SU-DHL-6 (cell line): ENCODE data around the gene P3H2.

Experiments
- H2AFZ ChIP-seq: fragments of 200-600 bp; sonication (generic); 2 replicates; pipeline ENCODE4 v1.6.1; 2014; ENCODE audit warnings: low read depth, mild to moderate bottlenecking, moderate library complexity, mixed read lengths, antibody characterized with exemption, low read length; ENCODE audit not compliant: severe bottlenecking
- H3F3A ChIP-seq: fragments of 200-600 bp; shearing (Covaris generic); 2 replicates; pipeline ENCODE4 v1.6.0; 2016; ENCODE audit warnings: antibody characterized with exemption, mild to moderate bottlenecking; ENCODE audit not compliant: insufficient read depth
- H3K27ac ChIP-seq: fragments of 200-600 bp; sonication (generic); 2 replicates; pipeline ENCODE4 v1.5.1; 2016; ENCODE audit warnings: low read depth, mild to moderate bottlenecking, low read length, moderate library complexity, mixed read lengths
- H3K27me3 ChIP-seq: fragments of 200-600 bp; sonication (generic), shearing (Covaris generic); 2 replicates; pipeline ENCODE4 v1.6.0; 2014; ENCODE audit warnings: mild to moderate bottlenecking, low read length
- H3K36me3 ChIP-seq: fragments of 200-600 bp; sonication (generic); 2 replicates; pipeline ENCODE4 v1.6.1; 2014; ENCODE audit warnings: mild to moderate bottlenecking, low read length, mixed read lengths
- H3K4me2 ChIP-seq: fragments of 300-600, 200-600 bp; shearing (Covaris generic), sonication (generic); 2 replicates; pipeline ENCODE4 v1.6.0; 2014; ENCODE audit warnings: low read length, low read depth, mild to moderate bottlenecking; ENCODE audit not compliant: poor library complexity, severe bottlenecking
- H3K4me3 ChIP-seq: fragments of 200-600 bp; sonication (generic); 2 replicates; pipeline ENCODE4 v1.5.1; 2014; ENCODE audit warnings: antibody characterized with exemption, low read length, mild to moderate bottlenecking, mixed read lengths; ENCODE audit not compliant: insufficient read depth, poor library complexity, severe bottlenecking
- H3K79me2 ChIP-seq: fragments of 200-600 bp; sonication (generic); 2 replicates; pipeline ENCODE4 v1.6.1; 2014; ENCODE audit warnings: mild to moderate bottlenecking, low read length, moderate library complexity; ENCODE audit not compliant: insufficient read depth
- H3K9ac ChIP-seq: fragments of 200-600 bp; sonication (generic); 2 replicates; pipeline ENCODE4 v1.7.0; 2014; ENCODE audit warnings: mild to moderate bottlenecking, low read length
- H3K9me2 ChIP-seq: fragments of 200-600 bp; sonication (generic); replicated peaks from 2 replicates; pipeline ENCODE4 v1.6.1; 2014; ENCODE audit warnings: low read length; ENCODE audit not compliant: insufficient read depth
- H3K9me3 ChIP-seq: fragments of 200-600 bp; sonication (generic); 2 replicates; pipeline ENCODE4 v1.6.1; 2014; ENCODE audit warnings: low read length, mixed read lengths; ENCODE audit not compliant: insufficient read depth
- H4K20me1 ChIP-seq: fragments of 200-600 bp; sonication (generic); 2 replicates; pipeline ENCODE4 v1.6.1; 2014; ENCODE audit warnings: low read depth, mild to moderate bottlenecking, antibody characterized with exemption, low read length, moderate library complexity, mixed read lengths
- EZH2phosphoT487 ChIP-seq: fragments of 200-600 bp; sonication (generic), shearing (Covaris generic); conservative IDR thresholded peaks from 2 replicates; pipeline ENCODE4 v1.6.1; 2018; ENCODE audit warnings: mild to moderate bottlenecking, antibody characterized with exemption, low read length, moderate library complexity, mixed read lengths
- TF ChIP-seq, protein P1 (sequence below): fragments of 200-600 bp; sonication (generic); IDR thresholded peaks from one replicate; pipeline ENCODE4 v1.5.1; 2017; ENCODE audit warnings: antibody characterized with exemption, mild to moderate bottlenecking, low read length, moderate library complexity; ENCODE audit not compliant: insufficient read depth, poor library complexity, severe bottlenecking

P3H2 gene

DNA sequence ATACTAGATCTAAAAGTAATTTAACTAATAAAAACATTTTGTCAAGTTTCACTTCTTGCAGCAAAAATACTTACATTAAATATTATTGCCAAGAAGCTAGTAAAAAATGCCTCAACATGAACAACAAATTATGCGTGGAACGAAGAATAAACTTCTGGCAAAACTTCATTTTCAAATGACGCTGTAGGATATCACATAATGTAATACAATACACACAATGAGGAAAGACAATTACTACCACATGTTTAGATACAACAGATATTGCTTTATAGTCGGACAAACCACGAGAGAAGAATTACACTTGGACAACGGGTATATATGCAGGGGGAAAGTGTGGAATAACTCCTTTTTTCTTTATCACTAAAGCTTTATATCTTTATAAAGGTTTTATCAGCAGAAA lies 21.6 kb downstream of the P3H2 start:
- Histone ChIP-seq H3K27me3 (peaks cover 2% of the 10 kb centered on the region; the same call in 1 of the 2 replicates), H3F3A (no peaks in the 10 kb centered on the region), H3K36me3 (no peaks in the 10 kb centered on the region), H4K20me1 (no peaks in the 10 kb centered on the region), H3K9ac (no peak overlapping the region), H3K27ac (no peak overlapping the region), H3K9me2 (no peaks in the 10 kb centered on the region), H3K79me2 (no peaks in the 10 kb centered on the region), H2AFZ (no peak overlapping the region), H3K4me2 (no peak overlapping the region), H3K9me3 (no peaks in the 10 kb centered on the region), H3K4me3 (no peak overlapping the region)
- no peak for TF ChIP-seq EZH2phosphoT487
- TF ChIP-seq, protein P1, sequence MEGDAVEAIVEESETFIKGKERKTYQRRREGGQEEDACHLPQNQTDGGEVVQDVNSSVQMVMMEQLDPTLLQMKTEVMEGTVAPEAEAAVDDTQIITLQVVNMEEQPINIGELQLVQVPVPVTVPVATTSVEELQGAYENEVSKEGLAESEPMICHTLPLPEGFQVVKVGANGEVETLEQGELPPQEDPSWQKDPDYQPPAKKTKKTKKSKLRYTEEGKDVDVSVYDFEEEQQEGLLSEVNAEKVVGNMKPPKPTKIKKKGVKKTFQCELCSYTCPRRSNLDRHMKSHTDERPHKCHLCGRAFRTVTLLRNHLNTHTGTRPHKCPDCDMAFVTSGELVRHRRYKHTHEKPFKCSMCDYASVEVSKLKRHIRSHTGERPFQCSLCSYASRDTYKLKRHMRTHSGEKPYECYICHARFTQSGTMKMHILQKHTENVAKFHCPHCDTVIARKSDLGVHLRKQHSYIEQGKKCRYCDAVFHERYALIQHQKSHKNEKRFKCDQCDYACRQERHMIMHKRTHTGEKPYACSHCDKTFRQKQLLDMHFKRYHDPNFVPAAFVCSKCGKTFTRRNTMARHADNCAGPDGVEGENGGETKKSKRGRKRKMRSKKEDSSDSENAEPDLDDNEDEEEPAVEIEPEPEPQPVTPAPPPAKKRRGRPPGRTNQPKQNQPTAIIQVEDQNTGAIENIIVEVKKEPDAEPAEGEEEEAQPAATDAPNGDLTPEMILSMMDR = no peak

DNA sequence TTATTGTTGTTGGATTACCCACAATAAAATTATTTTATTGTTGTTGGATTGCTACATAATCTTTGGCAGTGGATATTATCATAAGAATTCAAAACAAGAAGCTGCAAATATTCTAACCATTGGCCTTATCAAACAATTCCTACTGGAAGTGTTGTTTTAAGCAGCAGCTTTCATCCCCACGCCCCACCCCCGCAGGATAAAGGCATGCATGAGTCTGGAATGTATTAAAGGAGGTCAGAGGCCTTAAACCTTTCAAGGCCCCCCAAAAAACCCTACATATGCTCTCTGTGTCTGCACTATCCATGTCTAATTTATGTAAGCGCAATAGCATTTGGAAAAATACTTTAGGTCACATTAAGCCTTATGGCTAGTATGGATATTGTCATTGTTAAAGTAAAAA lies 23.1 kb downstream of the P3H2 start:
- Histone ChIP-seq H3K4me3 (no peak overlapping the region), H3K27me3 (peaks cover 2% of the 10 kb centered on the region; the same call in 1 of the 2 replicates), H3F3A (no peaks in the 10 kb centered on the region), H4K20me1 (no peaks in the 10 kb centered on the region), H3K36me3 (no peaks in the 10 kb centered on the region), H3K27ac (no peak overlapping the region), H2AFZ (no peak overlapping the region), H3K79me2 (no peaks in the 10 kb centered on the region), H3K4me2 (no peak overlapping the region), H3K9ac (no peak overlapping the region), H3K9me2 (no peaks in the 10 kb centered on the region), H3K9me3 (no peaks in the 10 kb centered on the region)
- TF ChIP-seq, protein P1 = no peak
- no peak for TF ChIP-seq EZH2phosphoT487

DNA sequence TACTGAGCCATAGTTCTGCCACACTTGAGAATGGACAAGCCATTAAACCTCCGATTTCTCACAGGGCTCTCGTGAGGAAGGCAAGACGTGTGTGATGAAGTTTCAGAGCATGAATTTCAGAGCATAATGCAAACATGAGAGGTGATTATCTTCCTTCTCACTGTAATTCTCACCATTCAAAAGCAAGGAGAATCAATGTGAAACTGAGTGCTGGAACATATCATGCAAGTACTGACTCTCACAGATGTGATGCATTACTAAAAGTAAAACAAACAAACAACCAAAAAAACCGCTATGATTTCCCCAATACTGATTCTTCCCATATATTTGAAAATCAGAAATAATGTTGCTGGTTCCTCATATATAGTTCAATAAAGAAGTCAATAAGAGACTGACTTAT lies 23.7 kb downstream of the P3H2 start:
- peaks cover 2% of the 10 kb centered on the region; the same call in 1 of the 2 replicates for H3K27me3 ChIP-seq
- TF ChIP-seq EZH2phosphoT487 = no peak
- TF ChIP-seq, protein P1 = no peak
- H3K4me3 ChIP-seq = no peak overlapping the region
- no peaks in the 10 kb centered on the region for H3F3A ChIP-seq
- no peaks in the 10 kb centered on the region for H3K36me3 ChIP-seq
- no peaks in the 10 kb centered on the region for H3K79me2 ChIP-seq
- no peaks in the 10 kb centered on the region for H3K9me2 ChIP-seq
- H3K4me2 ChIP-seq = no peak overlapping the region
- H2AFZ ChIP-seq = no peak overlapping the region
- no peak overlapping the region for H3K27ac ChIP-seq
- H4K20me1 ChIP-seq = no peaks in the 10 kb centered on the region
- no peaks in the 10 kb centered on the region for H3K9me3 ChIP-seq
- no peak overlapping the region for H3K9ac ChIP-seq
